Adipocyte (in vitro differentiated cells): Measurements from ENCODE around the gene KDM4C.
A peak's percentile ranks its signal among the peaks of the same experiment; 100 is the strongest.

Experiments
- DNase-seq: peaks from one replicate; pipeline ENCODE4 v3.0.0-alpha.2; 2015; ENCODE audit warnings: low read depth
- H3K27me3 ChIP-seq: replicated peaks from 2 replicates; pipeline ENCODE4 v1.7.0; 2013; ENCODE audit warnings: mild to moderate bottlenecking, low read length, moderate library complexity; ENCODE audit not compliant: control insufficient read depth, insufficient read depth
- H3K36me3 ChIP-seq: 2 replicates; pipeline ENCODE4 v1.7.0; 2013; ENCODE audit warnings: low read length, mild to moderate bottlenecking, moderate library complexity; ENCODE audit not compliant: control insufficient read depth, insufficient read depth, severe bottlenecking
- H3K4me1 ChIP-seq: 2 replicates; pipeline ENCODE4 v1.7.0; 2013; ENCODE audit warnings: mild to moderate bottlenecking, low read length, moderate library complexity; ENCODE audit not compliant: control insufficient read depth, insufficient read depth
- H3K4me3 ChIP-seq: 2 replicates; pipeline ENCODE4 v1.7.0; 2013; ENCODE audit warnings: mild to moderate bottlenecking, low read length, moderate library complexity
- H3K9ac ChIP-seq: 2 replicates; pipeline ENCODE4 v1.7.0; 2013; ENCODE audit warnings: mild to moderate bottlenecking, low read length, moderate library complexity
- H3K9me3 ChIP-seq: 2 replicates; pipeline ENCODE4 v1.7.0; 2013; ENCODE audit warnings: mild to moderate bottlenecking, low read length, moderate library complexity; ENCODE audit not compliant: control insufficient read depth

The KDM4C gene

DNA sequence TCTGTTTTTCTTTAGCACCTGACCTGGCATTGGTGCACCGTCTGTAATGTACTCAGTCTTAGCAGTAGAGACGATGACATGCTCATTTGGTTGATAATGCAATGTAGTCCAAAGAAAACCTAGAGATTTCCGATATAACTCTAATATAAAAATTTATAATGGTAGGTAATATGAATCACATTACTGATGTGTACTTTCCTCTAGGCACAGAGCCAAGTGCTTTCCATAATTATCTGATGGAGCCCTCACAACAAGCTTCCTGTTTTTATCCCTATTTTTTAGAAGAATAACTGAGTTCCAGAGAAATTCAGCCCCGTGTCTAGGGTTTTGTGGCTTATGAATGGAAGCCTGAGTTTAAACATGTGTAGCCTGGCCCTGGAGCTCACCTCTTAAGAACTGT lies 53.7 kb downstream of the KDM4C start:
- H3K4me3 ChIP-seq = no peak overlapping the region
- no peaks in the 10 kb centered on the region for H3K27me3 ChIP-seq
- DNase-seq = no peak
- no peak overlapping the region for H3K9ac ChIP-seq
- no peaks in the 10 kb centered on the region for H3K9me3 ChIP-seq
- no peaks in the 10 kb centered on the region for H3K4me1 ChIP-seq
- H3K36me3 ChIP-seq = peaks cover 15% of the 10 kb centered on the region

- H3K9ac ChIP-seq = no peak overlapping the region
- no peak for DNase-seq
- H3K9me3 ChIP-seq = no peaks in the 10 kb centered on the region
- no peaks in the 10 kb centered on the region for H3K4me1 ChIP-seq
- peaks cover 17% of the 10 kb centered on the region for H3K36me3 ChIP-seq
- H3K27me3 ChIP-seq = no peaks in the 10 kb centered on the region
- no peak overlapping the region for H3K4me3 ChIP-seq
Observed at GRCh38 chr9:6816581-6816980, 58.8 kb downstream of the KDM4C start.

GRCh38 chr9:6818292-6818922 lies 60.6 kb downstream of the KDM4C start:
- Histone ChIP-seq H3K9ac (no peak overlapping the region), H3K4me1 (no peaks in the 10 kb centered on the region), H3K36me3 (peaks cover 20% of the 10 kb centered on the region), H3K4me3 (no peak overlapping the region), H3K9me3 (no peaks in the 10 kb centered on the region), H3K27me3 (no peaks in the 10 kb centered on the region)
- no peak for DNase-seq

DNA sequence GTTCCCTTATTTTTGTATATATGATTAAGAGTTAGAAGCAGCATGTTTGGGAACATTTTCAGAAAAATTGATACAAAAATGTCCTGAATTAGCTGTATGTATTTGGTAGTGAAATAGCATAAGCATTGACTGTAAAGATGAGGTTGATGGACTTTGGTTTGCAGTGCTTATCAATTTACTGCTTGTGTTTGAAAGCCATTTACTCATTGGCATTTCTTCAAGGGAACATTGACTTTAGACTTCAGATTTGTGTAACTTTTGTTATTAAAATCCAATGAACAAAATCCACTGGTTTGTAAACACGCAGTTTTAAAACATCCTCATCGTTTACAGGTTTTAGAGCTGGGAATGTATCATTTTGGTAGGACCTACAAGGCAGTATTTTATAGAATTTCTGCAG lies 61.3 kb downstream of the KDM4C start:
- Histone ChIP-seq H3K4me1 (no peaks in the 10 kb centered on the region), H3K36me3 (peaks cover 27% of the 10 kb centered on the region), H3K9me3 (no peaks in the 10 kb centered on the region), H3K4me3 (no peak overlapping the region), H3K27me3 (no peaks in the 10 kb centered on the region), H3K9ac (no peak overlapping the region)
- DNase-seq = no peak

- H3K4me1 ChIP-seq = no peaks in the 10 kb centered on the region
- peaks cover 29% of the 10 kb centered on the region for H3K36me3 ChIP-seq
- DNase-seq = no peak
- H3K9ac ChIP-seq = no peak overlapping the region
- no peaks in the 10 kb centered on the region for H3K9me3 ChIP-seq
- no peak overlapping the region for H3K4me3 ChIP-seq
- no peaks in the 10 kb centered on the region for H3K27me3 ChIP-seq
Observed at GRCh38 chr9:6819529-6819928, 61.8 kb downstream of the KDM4C start.

- Histone ChIP-seq H3K4me3 (no peak overlapping the region), H3K9ac (no peak overlapping the region), H3K36me3 (peaks cover 16% of the 10 kb centered on the region), H3K27me3 (no peaks in the 10 kb centered on the region), H3K4me1 (no peaks in the 10 kb centered on the region), H3K9me3 (no peaks in the 10 kb centered on the region)
- no peak for DNase-seq
Observed at GRCh38 chr9:6822696-6823095, 64.9 kb downstream of the KDM4C start.

GRCh38 chr9:6827439-6828145 lies 69.8 kb downstream of the KDM4C start:
- Histone ChIP-seq H3K9me3 (peaks cover 4% of the 10 kb centered on the region), H3K9ac (no peak overlapping the region), H3K36me3 (peaks cover 22% of the 10 kb centered on the region), H3K27me3 (no peaks in the 10 kb centered on the region), H3K4me3 (no peak overlapping the region), H3K4me1 (no peaks in the 10 kb centered on the region)
- DNase-seq = peak; percentile 68

DNA sequence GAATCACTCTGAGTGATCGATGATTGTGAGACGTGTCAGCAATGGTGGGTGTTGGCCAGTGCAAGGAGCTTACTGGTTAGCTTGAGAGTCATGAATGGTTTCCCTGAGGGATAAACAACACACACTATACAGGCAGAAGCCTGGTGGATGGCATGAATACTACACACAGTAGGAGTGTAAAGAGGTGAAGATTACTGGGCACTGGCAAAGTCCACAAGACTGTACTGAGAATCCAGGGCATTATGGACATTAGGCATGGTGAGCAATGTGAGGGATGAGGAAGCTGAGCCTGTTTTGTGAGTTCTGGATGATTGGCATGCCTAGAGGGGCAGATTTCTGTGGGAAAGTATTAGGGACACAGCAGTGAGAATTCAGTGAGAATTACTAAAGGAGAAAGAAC lies 71.3 kb downstream of the KDM4C start:
- H3K9me3 ChIP-seq = peaks cover 4% of the 10 kb centered on the region
- H3K36me3 ChIP-seq = peaks cover 9% of the 10 kb centered on the region
- no peak for DNase-seq
- H3K4me3 ChIP-seq = no peak overlapping the region
- no peaks in the 10 kb centered on the region for H3K27me3 ChIP-seq
- H3K4me1 ChIP-seq = peaks cover 7% of the 10 kb centered on the region
- H3K9ac ChIP-seq = no peak overlapping the region

GRCh38 chr9:6829536-6829935 lies 71.8 kb downstream of the KDM4C start:
- H3K4me1 ChIP-seq = peaks cover 7% of the 10 kb centered on the region
- no peaks in the 10 kb centered on the region for H3K27me3 ChIP-seq
- no peak overlapping the region for H3K4me3 ChIP-seq
- peaks cover 9% of the 10 kb centered on the region for H3K36me3 ChIP-seq
- DNase-seq = no peak
- H3K9me3 ChIP-seq = peaks cover 4% of the 10 kb centered on the region
- no peak overlapping the region for H3K9ac ChIP-seq

DNA sequence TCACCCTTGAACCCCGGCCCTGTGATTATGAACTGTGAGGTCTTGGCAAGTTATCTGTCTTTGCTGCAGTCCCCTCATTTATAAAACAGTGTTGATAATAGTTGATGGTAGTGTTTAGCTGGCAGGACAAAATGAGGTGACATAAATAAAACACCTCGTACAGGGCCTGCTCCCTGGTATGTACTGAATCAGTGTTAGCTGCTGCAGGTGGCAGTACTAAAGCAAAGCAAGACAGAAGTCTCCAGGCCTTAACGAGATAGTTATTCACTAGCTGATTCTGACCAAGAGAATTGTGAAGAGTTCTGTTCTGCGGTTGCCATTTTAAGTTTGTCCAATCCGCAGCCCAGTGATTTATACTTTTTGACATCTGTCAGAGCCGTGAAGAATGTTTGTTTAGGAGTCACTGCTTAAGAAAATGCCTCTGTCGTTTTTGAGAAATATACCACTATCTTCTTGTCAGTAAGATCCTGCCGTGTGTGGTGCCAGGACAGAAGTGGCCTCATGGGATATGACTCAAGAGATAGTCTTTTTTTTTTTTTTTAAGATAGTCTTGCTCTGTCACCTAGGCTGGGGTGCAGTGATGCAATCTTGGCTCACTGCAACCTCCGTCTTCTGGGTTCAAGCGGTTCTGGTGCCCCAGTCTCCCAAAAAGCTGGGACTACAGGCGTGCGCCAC lies 75.9 kb downstream of the KDM4C start:
- Histone ChIP-seq H3K9ac (no peak overlapping the region), H3K27me3 (no peaks in the 10 kb centered on the region), H3K36me3 (peaks cover 23% of the 10 kb centered on the region), H3K9me3 (peaks cover 4% of the 10 kb centered on the region), H3K4me3 (no peak overlapping the region), H3K4me1 (peaks cover 7% of the 10 kb centered on the region)
- DNase-seq = no peak

DNA sequence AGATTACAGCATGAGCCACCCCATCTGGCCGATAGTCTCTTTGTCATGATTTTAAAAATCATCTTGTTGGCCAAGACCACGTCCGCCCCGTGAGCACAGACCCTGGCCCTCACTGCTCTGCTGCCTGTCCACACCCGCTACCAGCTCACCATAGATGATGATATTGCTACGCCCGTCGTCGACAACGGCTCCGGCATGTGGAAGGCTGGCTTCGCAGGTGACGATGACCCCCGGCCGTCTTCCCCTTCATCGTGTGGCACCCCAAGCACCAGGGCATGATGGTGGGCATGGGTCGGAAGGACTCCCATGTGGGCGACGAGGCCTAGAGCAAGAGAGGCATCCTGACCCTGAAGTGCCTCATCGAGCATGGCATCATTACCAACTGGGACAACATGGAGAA lies 76.5 kb downstream of the KDM4C start:
- DNase-seq = no peak
- H3K4me3 ChIP-seq = no peak overlapping the region
- peaks cover 7% of the 10 kb centered on the region for H3K4me1 ChIP-seq
- no peaks in the 10 kb centered on the region for H3K27me3 ChIP-seq
- H3K9ac ChIP-seq = no peak overlapping the region
- peaks cover 23% of the 10 kb centered on the region for H3K36me3 ChIP-seq
- peaks cover 4% of the 10 kb centered on the region for H3K9me3 ChIP-seq
